ENCODE data around the gene WDFY4.

DNA sequence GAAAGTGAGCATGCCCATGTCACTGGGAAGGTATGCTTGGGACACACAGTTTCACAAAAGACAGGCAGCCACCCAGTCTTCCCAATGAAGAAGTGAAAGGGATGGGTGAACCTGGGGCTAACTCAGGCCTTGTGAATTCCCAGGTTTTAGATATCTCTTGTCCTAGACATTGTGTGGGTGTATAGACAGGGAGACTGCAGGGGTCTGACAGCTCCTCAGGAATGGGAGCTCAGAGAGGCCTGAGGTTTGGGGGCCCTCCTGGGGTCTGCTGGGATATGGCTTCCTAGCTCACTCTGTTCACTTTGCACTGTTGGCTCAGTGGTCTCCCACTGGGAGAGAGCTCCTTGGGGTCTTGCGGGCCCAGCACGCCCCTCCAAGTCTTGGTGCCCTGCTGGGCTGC, 47.0 kb downstream of the WDFY4 start:
- TF ChIP-seq, protein P1, sequence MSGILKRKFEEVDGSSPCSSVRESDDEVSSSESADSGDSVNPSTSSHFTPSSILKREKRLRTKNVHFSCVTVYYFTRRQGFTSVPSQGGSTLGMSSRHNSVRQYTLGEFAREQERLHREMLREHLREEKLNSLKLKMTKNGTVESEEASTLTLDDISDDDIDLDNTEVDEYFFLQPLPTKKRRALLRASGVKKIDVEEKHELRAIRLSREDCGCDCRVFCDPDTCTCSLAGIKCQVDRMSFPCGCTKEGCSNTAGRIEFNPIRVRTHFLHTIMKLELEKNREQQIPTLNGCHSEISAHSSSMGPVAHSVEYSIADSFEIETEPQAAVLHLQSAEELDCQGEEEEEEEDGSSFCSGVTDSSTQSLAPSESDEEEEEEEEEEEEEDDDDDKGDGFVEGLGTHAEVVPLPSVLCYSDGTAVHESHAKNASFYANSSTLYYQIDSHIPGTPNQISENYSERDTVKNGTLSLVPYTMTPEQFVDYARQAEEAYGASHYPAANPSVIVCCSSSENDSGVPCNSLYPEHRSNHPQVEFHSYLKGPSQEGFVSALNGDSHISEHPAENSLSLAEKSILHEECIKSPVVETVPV (CRISPR knock-in tag; IDR thresholded peaks at IDR 0.05), result no peak
- TF ChIP-seq ZFP30 (CRISPR knock-in tag; IDR thresholded peaks at IDR 0.05) (no peak), ARNTL (CRISPR knock-in tag; IDR thresholded peaks at IDR 0.05; ENCODE audit: borderline replicate concordance, low read depth) (no peak)
- TF ChIP-seq, protein P2, sequence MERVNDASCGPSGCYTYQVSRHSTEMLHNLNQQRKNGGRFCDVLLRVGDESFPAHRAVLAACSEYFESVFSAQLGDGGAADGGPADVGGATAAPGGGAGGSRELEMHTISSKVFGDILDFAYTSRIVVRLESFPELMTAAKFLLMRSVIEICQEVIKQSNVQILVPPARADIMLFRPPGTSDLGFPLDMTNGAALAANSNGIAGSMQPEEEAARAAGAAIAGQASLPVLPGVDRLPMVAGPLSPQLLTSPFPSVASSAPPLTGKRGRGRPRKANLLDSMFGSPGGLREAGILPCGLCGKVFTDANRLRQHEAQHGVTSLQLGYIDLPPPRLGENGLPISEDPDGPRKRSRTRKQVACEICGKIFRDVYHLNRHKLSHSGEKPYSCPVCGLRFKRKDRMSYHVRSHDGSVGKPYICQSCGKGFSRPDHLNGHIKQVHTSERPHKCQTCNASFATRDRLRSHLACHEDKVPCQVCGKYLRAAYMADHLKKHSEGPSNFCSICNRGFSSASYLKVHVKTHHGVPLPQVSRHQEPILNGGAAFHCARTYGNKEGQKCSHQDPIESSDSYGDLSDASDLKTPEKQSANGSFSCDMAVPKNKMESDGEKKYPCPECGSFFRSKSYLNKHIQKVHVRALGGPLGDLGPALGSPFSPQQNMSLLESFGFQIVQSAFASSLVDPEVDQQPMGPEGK (CRISPR knock-in tag; IDR thresholded peaks at IDR 0.05; ENCODE audit: borderline replicate concordance), result no peak
- TF ChIP-seq, protein P3, sequence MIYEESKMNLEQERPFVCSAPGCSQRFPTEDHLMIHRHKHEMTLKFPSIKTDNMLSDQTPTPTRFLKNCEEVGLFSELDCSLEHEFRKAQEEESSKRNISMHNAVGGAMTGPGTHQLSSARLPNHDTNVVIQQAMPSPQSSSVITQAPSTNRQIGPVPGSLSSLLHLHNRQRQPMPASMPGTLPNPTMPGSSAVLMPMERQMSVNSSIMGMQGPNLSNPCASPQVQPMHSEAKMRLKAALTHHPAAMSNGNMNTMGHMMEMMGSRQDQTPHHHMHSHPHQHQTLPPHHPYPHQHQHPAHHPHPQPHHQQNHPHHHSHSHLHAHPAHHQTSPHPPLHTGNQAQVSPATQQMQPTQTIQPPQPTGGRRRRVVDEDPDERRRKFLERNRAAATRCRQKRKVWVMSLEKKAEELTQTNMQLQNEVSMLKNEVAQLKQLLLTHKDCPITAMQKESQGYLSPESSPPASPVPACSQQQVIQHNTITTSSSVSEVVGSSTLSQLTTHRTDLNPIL (CRISPR knock-in tag; IDR thresholded peaks at IDR 0.05; ENCODE audit: low read depth), result no peak
